HG03045 (cell line): ENCODE measurements around the gene REEP1.
A peak's percentile ranks its signal among the peaks of the same experiment; 100 is the strongest.
"Not testable (repeated sequence)": the region's sequence is repeated elsewhere in the genome, so short reads cannot be mapped to it uniquely, and the experiment has no call there.

Experiments used
- ATAC-seq: cut with Tn5 transposase; IDR thresholded peaks from one replicate; pipeline ENCODE4 v1.9.1; 2021; ENCODE audit warnings: mild to moderate bottlenecking, moderate library complexity; ENCODE audit not compliant: unreplicated experiment

The REEP1 gene

DNA sequence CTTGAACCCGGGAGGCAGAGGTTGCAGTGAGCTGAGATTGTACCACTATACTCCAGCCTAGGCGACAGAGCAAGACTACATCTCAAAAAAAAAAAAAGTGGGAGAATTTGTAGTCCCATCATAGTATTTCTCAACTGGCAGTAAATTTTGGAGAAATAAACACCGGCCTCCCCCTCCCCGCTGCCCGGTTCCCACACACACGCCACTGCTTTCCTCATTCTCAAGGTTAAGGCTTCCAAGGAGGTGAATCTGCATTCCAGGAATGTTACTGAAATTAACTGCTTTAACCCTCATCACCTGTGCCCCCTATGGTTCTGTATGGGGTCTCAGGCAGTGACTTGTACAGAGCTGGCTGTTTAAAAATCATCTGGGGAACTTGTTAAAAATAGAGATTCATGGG lies 88.2 kb downstream of the REEP1 start:
- ATAC-seq: no peak

DNA sequence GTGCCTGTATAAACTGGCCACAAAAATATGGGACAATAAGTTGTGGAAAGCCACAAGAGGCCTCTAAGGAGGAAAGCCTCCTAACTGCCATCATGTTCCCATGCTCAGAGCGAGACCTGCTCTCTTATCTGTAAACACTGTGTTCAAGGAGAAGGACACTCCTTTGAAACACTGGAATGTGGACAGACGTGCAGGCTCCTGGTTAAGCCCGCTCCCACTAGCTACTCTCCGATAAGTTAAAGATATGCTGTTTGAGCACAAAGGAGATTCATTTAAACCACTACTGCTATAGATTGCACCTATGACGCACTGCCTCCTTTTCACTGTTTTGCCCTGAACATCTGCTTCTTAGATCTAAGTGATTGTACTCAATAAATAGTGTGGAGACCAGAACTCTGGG lies 92.2 kb downstream of the REEP1 start:
- ATAC-seq: not testable (repeated sequence)

DNA sequence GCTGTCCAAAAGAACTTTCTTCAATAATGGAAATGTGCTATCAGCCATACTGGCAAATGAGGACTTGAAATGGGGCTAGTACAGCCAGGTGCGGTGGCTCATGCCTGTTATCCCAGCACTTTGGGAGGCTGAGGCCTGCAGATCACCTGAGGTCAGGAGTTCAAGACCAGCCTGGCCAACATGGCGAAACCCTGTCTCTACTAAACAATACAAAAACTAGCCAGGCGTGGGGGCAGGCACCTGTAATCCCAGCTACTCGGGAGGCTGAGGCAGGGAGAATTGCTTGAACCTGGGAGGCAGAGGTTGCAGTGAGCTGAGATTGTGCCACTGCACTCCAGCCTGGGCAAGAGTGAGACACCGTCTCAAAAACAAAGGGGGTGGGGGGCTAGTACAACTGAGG lies 92.6 kb downstream of the REEP1 start:
- not testable (repeated sequence) for ATAC-seq

DNA sequence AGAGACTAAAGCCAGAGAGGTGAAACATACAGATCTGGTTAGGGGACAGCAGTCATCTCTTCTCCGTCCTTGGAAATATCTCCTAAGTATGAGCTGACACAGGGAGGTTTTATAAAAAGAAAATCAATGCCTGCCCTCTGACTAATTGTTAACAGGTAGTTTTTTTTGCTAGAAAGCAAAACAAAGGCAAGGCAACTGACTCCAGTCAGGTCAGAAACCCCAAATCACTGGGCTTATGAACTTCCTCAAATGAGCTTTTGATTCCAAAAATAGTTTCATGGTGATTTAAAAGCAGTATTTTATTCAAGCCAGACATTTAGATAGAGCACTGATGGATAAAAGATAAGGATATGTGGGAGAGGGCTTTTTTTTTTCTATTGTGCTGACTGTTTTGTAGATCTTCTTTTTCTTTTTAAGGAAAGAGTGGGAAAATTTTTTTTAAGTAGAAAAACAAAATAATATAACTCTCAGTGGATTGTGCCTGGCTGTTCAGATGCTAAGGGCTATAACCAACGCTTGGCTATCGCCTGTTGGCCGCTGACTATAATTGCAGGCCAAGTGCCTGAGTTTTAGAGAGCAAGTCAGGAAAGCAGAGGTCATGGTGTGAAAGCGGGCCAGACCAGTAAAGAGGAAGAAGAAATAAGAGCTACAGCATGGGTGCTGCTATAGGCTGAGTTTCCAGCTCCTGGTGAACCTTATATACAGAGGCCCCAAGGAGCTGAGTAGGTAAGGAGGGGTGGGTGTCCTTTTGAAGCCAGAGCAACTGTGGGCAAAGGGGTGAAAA lies 93.3 kb downstream of the REEP1 start:
- ATAC-seq: no peak

DNA sequence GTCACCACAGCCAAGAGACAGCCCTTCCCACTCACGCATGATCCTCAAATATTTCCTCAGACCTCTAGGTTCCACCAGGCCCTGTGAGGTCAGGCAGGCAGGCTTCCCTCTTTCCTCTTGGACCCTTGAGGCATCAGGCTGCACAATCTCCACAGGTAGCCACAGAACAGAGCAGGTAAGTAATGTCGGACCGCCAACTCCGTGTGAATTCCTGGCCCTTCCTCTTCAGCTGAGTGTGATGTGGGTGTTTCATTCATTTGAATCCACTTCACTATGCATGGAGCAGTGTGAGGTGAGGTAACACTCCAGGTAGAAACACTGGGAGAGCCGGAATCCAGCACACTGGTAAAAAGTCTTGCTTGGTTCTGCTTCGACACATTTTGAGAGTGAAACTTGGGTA lies 94.2 kb downstream of the REEP1 start:
- ATAC-seq: no peak

DNA sequence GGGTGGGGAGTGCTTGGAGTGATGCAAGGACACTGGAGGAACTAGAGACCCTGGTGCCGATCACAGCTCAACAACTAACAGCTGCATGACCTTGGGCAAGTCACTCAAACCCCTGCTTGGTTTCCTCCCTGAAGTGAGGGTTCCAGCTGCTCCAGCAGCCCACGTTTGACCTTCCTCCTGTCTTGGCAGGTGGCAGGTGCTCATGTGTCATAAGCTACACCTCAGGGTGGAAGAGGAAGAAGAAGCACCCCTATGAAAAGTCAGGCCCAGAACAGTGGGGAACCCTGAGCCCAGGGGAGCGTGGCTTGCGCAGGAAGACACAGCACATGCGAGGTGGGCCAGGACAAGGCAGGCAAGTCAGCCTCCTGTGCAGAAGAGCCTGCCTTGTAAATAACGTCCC lies 95.8 kb downstream of the REEP1 start:
- no peak for ATAC-seq

DNA sequence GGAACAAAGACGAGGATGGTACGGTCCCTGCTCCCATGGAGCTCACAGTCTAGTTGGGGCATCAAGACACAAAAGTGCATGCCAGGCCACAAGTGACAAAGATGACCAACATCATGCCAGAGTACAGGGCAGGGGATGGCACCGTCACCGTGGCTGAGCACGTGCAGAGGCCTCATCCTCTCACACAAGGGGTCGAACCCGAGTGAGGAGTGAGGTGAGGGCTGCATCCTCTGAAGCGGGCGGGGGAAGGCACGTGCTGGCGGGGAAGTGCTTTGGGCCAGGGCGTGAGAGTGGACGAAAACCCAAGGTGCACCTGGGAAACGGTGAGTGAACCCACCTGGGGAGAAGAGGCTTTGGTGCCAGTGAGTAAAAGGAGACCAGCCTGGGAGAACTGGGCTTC lies 97.2 kb downstream of the REEP1 start:
- no peak for ATAC-seq

DNA sequence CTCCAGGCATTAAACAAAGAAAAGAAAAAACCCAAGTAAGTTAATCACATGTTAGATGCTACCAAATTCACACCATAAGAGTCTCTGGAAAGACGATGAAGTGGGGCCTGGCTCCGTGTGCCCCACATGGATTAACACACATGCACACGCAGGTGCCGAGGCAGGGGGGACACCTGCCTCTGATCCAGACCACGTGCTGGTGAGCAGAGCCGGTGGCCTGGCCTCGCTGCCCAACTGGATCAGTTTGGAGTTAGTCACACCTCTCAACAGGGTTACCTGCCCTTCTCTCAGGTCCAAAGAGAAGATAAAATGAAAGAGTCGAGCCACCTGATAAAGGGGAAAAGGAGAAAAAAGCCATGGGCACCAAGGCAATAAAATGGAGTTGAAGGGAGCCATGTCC lies 97.7 kb downstream of the REEP1 start:
- ATAC-seq: no peak

DNA sequence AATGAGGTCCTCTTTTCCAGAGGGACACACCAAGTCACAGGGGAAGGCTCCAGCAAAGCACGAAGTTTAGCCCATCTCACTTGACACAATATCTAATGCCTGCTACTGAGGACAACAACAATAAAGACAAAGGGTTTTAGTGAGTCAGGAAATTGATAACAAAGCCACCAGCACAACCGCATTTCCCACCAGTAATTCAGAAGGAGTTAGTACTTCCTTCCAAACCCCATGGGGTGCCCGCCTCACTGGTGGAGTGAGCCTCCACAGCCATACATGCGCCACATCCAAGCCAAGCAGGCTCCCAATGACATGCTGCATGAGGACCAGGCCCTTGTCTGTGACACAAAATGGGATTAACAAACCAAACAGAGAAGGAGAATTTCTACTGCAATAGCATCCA lies 98.1 kb downstream of the REEP1 start:
- no peak for ATAC-seq

DNA sequence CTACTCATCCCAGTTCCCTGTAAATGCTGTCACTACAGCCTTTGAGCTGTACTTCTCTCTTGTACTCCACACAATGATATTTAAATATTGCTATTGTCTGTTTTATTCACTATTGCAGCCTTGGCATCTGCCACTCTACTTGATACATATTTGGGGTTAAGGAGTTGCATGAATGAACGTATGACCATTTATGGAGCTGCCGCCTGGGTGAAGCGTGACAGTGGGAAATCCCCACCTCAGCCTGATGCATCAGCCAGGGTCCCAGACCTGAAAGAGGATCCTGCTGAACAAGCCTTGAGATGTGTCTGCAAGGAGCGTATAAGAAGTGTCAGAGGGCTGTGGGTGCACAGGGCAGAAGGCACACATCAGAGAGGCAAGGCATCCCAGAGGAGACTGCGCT lies 99.1 kb downstream of the REEP1 start:
- ATAC-seq: peak; percentile 80

DNA sequence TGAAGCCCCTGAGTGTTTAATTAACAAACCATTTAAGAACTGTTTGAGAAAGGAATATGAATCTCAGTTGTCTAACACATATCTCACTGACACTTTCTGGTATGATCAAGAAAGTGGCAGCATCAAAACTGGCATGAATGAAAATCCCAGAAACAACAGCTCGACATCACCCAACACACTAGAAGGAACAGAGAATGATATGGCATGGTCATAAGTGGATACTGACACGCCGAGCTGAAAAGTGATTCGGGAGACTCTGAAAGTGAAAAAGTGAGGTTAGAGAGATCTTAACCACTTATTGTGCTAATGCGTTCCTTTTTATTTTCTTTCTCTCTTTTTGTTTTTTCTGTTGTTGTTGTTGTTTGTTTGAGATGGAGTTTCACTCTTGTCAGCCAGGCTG lies 100.3 kb downstream of the REEP1 start:
- ATAC-seq: no peak

DNA sequence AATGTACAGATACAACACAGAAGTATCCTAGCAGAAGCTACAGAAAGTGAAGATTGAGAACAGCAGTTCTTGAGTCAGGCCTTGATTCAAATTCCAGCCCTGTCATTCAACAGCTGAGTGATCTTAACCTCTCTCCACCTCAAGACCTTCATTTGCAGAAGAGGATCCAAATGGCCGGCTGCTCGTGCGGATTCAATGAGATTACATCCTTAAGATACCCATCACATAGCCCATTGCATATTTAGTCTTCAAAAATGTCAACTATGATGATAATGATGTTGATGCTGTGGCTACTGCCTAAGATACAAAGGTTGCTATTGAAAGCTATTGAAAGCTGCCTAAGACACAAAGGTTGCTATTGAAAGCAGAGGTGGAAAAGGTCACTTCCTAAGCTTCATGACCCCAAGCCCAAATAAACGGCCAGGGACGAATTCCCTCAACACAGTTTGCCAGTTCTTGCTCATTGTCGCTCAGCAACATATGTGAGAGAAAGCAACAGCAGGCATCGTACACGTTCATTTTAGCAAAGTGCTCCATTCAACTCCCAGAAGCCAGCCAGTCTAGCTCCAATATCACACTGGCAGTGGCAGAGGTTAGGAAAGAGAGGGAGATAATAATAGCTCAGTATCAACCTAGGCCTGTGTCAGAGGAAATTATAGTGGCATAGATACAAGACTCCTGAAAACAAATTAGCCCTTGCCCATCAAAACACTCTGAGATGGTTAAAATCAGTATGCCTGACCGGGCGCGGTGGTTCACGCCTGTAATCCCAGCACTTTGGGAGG lies 102.0 kb downstream of the REEP1 start:
- ATAC-seq: no peak

DNA sequence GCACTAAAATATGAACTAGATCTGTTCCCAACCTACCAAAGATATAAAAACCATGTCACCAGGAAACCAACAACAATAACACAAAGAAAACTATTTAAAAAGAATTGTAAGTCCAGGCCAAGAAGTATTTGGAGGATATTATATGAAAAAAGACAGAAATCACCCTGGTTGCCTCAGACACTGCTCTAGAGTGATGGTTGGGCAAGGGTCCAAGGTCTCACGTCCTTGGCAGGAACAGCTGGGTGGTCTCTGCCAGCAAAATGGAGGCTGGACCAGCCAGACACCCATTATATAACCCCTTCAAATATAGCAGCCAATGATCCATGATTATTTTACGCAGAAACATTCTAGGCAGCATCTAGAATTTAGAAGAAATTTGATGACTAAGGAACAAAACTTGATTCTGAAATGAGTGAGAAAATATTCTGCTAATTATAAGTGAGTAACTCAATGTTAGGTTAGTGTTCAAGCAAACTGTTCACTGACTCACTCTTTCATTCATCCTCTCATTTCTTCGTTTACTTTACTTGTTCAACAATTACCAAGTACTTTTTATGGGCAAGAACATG lies 102.8 kb downstream of the REEP1 start:
- no peak for ATAC-seq

DNA sequence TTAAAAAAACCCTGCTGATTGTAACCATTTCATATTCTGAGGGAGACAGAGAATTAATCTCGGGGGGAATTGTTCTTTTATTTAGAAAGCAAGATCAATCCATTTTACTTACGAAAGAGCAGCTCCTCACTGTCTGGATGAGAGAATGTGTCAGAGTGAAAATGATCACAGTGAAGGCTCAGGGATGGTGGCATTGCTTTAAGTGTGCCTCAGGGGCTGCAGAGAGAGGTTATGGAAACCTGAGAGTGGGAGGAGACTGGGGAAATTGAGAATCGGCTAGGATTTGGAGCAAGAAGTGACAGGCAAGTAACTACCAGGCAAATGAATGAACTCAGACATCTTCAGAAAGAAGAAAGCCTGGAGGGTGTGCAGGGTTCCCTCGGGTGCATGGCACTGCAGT lies 104.0 kb downstream of the REEP1 start:
- ATAC-seq: no peak

DNA sequence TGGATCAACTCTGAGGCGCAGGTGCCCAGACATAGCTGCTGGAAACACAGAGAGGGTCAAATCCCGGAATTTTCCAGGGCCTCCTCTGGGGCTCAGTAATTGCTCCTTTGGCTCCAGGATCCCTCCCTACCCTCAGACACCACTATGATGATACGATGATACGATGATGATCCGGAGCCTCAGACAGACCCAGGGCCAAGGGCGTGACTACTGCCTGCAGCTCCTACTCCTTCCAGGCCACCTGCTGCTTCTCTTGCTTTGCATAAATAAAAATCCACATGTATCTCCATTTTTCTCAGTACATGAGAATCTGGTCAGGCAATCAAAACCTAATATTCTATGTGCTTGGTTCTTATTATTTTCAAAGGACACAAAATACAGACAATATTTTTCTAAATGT lies 104.5 kb downstream of the REEP1 start:
- ATAC-seq: no peak

DNA sequence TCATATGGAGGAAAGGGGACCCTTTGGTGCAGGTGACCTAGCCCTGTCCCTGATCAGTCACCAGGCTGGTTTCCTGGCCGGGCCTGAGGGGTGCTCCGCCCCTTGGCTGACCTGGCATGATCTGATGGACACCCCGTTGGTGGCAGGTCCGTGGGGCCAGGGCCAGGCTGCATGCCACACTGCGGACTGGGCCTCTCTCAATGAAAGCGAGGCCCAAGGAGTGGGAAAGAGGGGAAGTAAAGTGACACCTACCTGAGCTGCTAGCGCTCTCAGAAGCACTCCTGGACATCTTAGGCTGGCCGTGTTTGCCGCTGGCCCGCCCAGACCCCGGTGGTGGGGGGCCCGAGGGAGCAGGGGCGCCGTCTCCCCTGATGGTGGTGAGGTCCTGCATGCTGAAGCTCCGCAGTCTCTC lies 105.0 kb downstream of the REEP1 start:
- ATAC-seq: no peak

DNA sequence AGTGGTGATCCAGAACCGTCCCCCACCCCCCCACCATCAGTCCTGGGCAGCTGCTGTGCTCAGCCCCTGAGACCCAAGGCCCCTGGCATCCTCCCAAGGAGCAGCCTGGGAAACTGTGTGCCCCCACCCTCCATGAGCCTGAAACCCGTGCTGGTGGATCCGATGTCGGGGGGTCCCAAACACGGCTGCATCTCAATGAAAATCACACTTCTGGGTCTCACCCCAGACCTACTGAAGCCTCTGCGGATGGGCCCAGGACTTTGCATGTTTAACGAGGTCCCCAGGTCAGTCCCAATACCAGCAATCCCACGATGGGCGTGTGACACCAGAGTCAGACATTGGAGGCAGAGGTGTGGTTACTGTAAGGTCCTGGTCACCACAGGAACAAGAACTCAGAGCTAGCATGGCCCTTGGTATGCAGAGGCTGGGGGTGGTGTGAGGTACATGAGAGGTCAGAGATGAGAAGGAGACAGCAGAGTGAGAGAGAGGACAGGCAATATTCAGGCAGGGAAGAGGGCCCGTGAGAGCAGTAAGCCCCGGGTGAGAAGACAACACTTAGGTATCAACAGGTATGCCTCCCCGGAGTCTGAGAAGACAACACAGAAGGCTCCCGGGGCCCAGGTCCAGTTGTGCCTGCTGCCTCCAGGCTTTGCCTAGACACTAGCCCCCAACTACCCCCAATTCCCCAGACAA lies 105.6 kb downstream of the REEP1 start:
- no peak for ATAC-seq

DNA sequence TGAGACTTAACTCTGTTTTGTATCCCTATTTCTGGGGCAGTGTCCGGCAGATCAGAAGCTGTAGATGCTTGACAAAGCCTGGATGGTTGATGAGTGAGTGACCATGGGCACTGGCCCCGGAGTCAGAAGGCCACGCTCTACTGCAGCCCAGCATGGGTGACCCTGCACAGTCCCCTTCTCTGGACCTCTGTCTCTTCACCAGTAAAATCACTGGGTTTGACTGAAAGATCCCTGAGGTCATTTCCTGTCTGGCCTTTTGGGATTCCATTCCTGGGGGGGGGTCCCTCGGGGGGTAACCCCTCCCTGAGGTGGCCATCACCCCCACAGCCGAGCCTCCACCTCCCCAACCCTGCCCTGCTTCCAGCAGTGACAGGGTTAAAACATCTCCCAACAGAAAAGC lies 106.5 kb downstream of the REEP1 start:
- ATAC-seq: no peak

DNA sequence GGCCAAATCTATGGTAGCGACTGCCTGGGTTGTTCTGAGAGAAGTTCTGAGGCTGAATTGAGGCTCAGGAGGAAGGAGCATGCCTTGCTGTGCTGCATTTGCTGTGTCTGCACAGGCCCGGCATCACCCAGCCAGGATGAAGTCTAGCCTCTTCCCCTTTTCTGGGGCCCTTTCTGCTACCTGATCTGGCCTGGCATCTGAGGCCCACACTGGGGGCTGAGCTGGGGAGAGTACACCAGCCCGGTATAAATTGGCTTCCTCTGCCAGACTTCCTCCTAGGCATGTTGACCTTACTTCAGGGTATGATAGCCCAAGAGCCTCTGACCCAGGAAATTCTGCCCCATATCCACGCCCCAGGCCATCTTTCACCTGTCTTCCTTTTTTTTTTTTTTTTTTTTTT lies 108.2 kb downstream of the REEP1 start:
- ATAC-seq: no peak

DNA sequence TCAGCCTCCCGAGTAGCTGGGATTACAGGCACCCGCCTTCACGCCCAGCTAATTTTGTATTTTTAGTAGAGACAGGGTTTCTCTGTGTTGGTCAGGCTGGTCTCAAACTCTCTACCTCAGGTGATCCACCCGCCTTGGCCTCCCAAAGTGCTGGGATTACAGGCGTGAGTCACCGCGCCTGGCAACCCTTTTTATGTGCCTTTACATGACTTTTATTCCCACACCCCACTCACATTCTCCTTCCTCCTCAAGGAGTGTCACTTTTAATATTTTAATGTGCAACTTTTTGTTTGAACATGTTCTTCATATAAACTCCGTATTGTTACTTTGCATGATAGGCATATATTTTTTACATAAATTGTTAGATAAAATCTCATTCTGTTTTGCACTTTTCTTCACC lies 108.9 kb downstream of the REEP1 start:
- not testable (repeated sequence) for ATAC-seq

DNA sequence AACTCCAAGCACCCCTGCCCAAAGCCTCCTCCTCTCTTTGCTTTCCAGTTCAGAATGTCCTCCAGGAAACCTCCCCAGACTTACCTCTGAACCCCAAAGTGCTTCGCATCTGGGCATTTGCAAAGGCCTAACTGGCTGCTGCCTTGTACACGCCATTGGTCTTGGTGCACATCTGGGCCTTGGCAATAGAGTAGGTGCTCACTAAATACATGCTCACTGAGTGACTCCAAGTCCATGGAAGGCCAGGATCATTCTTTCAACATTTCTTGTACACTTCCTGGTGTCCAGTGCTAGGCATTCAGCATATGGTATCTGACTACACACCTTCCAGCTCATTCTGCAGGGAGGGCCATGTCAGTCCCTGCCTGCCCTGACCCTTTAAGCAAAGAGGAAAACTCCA lies 109.7 kb downstream of the REEP1 start:
- ATAC-seq: no peak
